GM20431 (cell line): Measurements from ENCODE around the gene ATP10B.

Experiments used
- in situ Hi-C: fragments of 300-500 bp; cut with MseI, MboI; formaldehyde crosslinking; loops from one replicate; pipeline ENCODE4 v1.15.0; 2020; ENCODE audit warnings: low sequenced_read_pairs; ENCODE audit not compliant: unreplicated experiment

ATP10B gene

GRCh38 chr5:160525471-160526261, 326.3 kb downstream of the ATP10B start:
- in situ Hi-C loops: no loop called here

GRCh38 chr5:160524827-160525226, 327.2 kb downstream of the ATP10B start:
- in situ Hi-C loops: no loop called here

GRCh38 chr5:160523502-160524163, 328.4 kb downstream of the ATP10B start:
- in situ Hi-C loops: no loop called here

- in situ Hi-C loops: no loop called here
Measured at GRCh38 chr5:160521392-160521663, 330.7 kb downstream of the ATP10B start.

GRCh38 chr5:160520609-160521391, 331.2 kb downstream of the ATP10B start:
- in situ Hi-C loops: no loop called here

- in situ Hi-C loops: no loop called here
Measured at GRCh38 chr5:160516696-160517530, 335.1 kb downstream of the ATP10B start.

GRCh38 chr5:160514866-160515265, 337.1 kb downstream of the ATP10B start:
- in situ Hi-C loops: no loop called here

- in situ Hi-C loops: no loop called here
Measured at GRCh38 chr5:160514191-160514590, 337.8 kb downstream of the ATP10B start.

- in situ Hi-C loops: no loop called here
Measured at GRCh38 chr5:160513485-160513884, 338.5 kb downstream of the ATP10B start.
